ENCODE results near the gene DNAJC13.

- no peak for TF ChIP-seq CTCF (conservative IDR thresholded peaks at IDR 0.05; ENCODE audit: low read length)
- no peak for TF ChIP-seq EZH2phosphoT487 (IDR thresholded peaks at IDR 0.05; ENCODE audit: borderline replicate concordance)
Observed at GRCh38 chr3:132448216-132448961, 31.1 kb downstream of the DNAJC13 start.

All from Loucy (cell line).